ENCODE measurements around the gene DHX32. TPM values are rescaled to one million over a fixed set of nuclear protein-coding genes. Genes with fewer than 3 reads are reported as not detected.

The DHX32 gene
- total and polyA plus RNA-seq, 2 donors (not counting 3 experiments of a cell fraction or from before 2014, with no cell fraction given) = 17.1 to 29.6 TPM

GRCh38 chr10:125817337-125817946, 63.6 kb downstream of the DHX32 start:
- Histone ChIP-seq H3K9me1 (replicated peaks; ENCODE audit: control insufficient read depth, extremely low read depth, insufficient read depth, low read length) (no peaks in the 10 kb centered on the region), H2AFZ (ENCODE audit: low read depth, low read length) (no peak overlapping the region), H3K9me3 (replicated peaks; ENCODE audit: control insufficient read depth, insufficient read depth, low read length) (no peaks in the 10 kb centered on the region), H3K4me1 (ENCODE audit: control insufficient read depth, extremely low read depth, insufficient read depth, low read length) (peaks cover 5% of the 10 kb centered on the region), H3K9ac (replicated peaks; ENCODE audit: extremely low read depth, insufficient read depth, low read length) (no peak overlapping the region), H3K79me2 (ENCODE audit: control insufficient read depth, insufficient read depth, low read length) (peaks cover 5% of the 10 kb centered on the region), H3K4me3 (replicated peaks in 1 of 3; ENCODE audit: insufficient read depth in 1 of 3, low read depth in 1 of 3, low read length in 3 of 3) (no peak overlapping the region), H4K20me1 (replicated peaks; ENCODE audit: control insufficient read depth, extremely low read depth, insufficient read depth, low read length) (no peaks in the 10 kb centered on the region), H3K4me2 (ENCODE audit: insufficient read depth, low read length) (no peak overlapping the region), H3K27me3 (ENCODE audit: control insufficient read depth in 2 of 2, insufficient read depth in 2 of 2, low read length in 2 of 2) (no peaks in the 10 kb centered on the region), H3K27ac (ENCODE audit: insufficient read depth, low read depth, low read length) (no peak overlapping the region), H3K36me3 (ENCODE audit: control insufficient read depth in 2 of 2, extremely low read depth in 1 of 2, insufficient read depth in 2 of 2, low read length in 2 of 2) (no peaks in the 10 kb centered on the region)
- dilution Hi-C loops (cut with MboI; ENCODE audit: extremely low pct_ligation_motif_present, low sequenced_read_pairs) (no loop called here), intact Hi-C loops (cut with micrococcal nuclease) (no loop called here)
- DNase-seq (ENCODE audit: low read depth, low spot score) (no peak), FAIRE-seq (no peak)
- no peak for TF ChIP-seq GATA2 (IDR thresholded peaks at IDR 0.05; ENCODE audit: insufficient read depth, insufficient read length, low read depth, low read length)
- TF ChIP-seq MYC (IDR thresholded peaks at IDR 0.05; ENCODE audit: low read depth, low read length) = no peak
- TF ChIP-seq FOS (IDR thresholded peaks at IDR 0.05; ENCODE audit: borderline replicate concordance, insufficient read depth, low read length) = no peak
- TF ChIP-seq MAX (IDR thresholded peaks at IDR 0.05; ENCODE audit: insufficient read depth, insufficient read length) = no peak
- TF ChIP-seq CTCF (IDR thresholded peaks at IDR 0.05; ENCODE audit: extremely low read depth in 1 of 2, insufficient read depth in 1 of 2, low read depth in 1 of 2, low read length in 2 of 2) = no peak
- TF ChIP-seq POLR2AphosphoS5 (IDR thresholded peaks at IDR 0.05; ENCODE audit: insufficient read depth, low read depth, low read length) = no peak
- TF ChIP-seq EZH2 (IDR thresholded peaks at IDR 0.05; ENCODE audit: borderline replicate concordance, low read depth, low read length, severe bottlenecking) = no peak
- no peak for TF ChIP-seq POLR2A (IDR thresholded peaks at IDR 0.05; ENCODE audit: low read depth, low read length)
- no peak for TF ChIP-seq JUN (IDR thresholded peaks at IDR 0.05; ENCODE audit: borderline replicate concordance, insufficient read depth, insufficient read length, low read depth)
- no TSS peak for BruUV-seq (replicated peaks)
- CTCF ChIA-PET = interaction anchor here (0.7 kb wide), 1 partner anchor 11 kb away, joined by 4 read pairs; no protein-coding TSS in a partner anchor
- POLR2A ChIA-PET = no interaction called here
